ENCODE measurements around the gene CYLD. TPM values are rescaled to one million over a fixed set of nuclear protein-coding genes. Genes with fewer than 3 reads are reported as not detected.

Gene CYLD
- total and polyA plus RNA-seq, 2 of the 4 experiments (the other 2 are of a cell fraction), result 16.2 to 37.3 TPM

DNA sequence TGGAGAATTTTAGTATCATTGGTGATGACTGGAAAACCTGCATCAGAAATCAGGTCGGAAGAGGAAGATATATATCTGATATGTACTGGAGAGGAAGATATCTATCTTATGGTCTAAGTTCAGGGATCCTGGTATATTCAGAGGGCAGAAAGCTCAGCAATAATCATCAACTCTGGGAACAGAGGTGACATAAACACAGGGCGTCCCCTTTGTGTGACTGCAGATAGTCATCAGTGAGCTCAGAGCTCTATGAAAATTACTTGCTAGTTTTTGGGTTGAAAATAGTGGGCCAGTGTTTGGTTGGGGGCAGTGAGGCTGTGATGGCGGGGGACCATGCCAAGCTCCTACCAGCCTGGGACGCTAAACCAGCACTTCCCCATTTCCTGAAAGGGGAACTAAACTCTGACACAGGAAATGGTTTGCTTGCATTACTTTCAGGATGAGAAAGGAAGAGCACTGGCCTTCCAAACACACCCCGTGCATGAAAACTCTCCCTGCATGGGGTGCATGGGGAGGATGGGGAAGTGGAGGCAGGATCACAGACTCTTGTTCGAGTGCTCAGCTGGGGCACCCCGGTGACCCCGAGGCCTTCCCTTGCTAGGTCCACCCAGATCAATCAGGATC, 32.7 kb upstream of the CYLD start:
- POLR2A ChIA-PET (ENCODE audit: unreplicated experiment), result no interaction called here
- H3K4me1 ChIP-seq (ENCODE audit: control insufficient read depth, insufficient read depth, low read length), result no peaks in the 10 kb centered on the region
- intact Hi-C loops (cut with micrococcal nuclease) (no loop called here), in situ Hi-C loops (cut with MboI; ENCODE audit: low sequenced_read_pairs) (no loop called here), dilution Hi-C loops (cut with HindIII; ENCODE audit: low sequenced_read_pairs, unreplicated experiment) (no loop called here)
- CTCF ChIA-PET, result no interaction called here
- no peak overlapping the region for H2AK9ac ChIP-seq (replicated peaks; ENCODE audit: low read depth, low read length, poor library complexity)
- no peak overlapping the region for H3K56ac ChIP-seq (ENCODE audit: extremely low read depth, insufficient read depth, low read length)
- H3K9me3 ChIP-seq (ENCODE audit: control insufficient read depth, insufficient read depth, low read length), result 0 out of 2 replicates have a peak, but pooled peaks cover 2% of the 10 kb centered on the region
- no peak overlapping the region for H2BK120ac ChIP-seq (ENCODE audit: low read depth, low read length)
- BruUV-seq (replicated peaks), result no TSS peak
- no peak overlapping the region for H2BK20ac ChIP-seq (ENCODE audit: low read depth, low read length)
- no peak overlapping the region for H3K4me3 ChIP-seq (ENCODE audit: insufficient read depth, low read depth, low read length)
- 51% methylated on average over 2 of the region's 8 CpGs; no CpG with 5 or more reads in 1 of the 2 experiments for WGBS, 2 experiments (ENCODE audit: extremely low coverage in 2 of 2, insufficient read length in 1 of 2)
- no peaks in the 10 kb centered on the region for H3K79me1 ChIP-seq (ENCODE audit: low read depth in 1 of 2, low read length in 2 of 2)
- no peak for TF ChIP-seq BHLHE40 (IDR thresholded peaks at IDR 0.05; ENCODE audit: low read depth, low read length)
- TF ChIP-seq CHD1 (IDR thresholded peaks at IDR 0.05; ENCODE audit: low read depth, low read length), result no peak
- no peak for TF ChIP-seq FOS (IDR thresholded peaks at IDR 0.05; ENCODE audit: low read depth, low read length)
- TF ChIP-seq MAFK (IDR thresholded peaks at IDR 0.05; ENCODE audit: low read depth, low read length), result no peak
- TF ChIP-seq NFE2L2 (IDR thresholded peaks at IDR 0.05; ENCODE audit: low read depth, low read length), result no peak
- TF ChIP-seq SMC3 (IDR thresholded peaks at IDR 0.05; ENCODE audit: low read depth, low read length), result no peak
- TF ChIP-seq MXI1 (IDR thresholded peaks at IDR 0.05; ENCODE audit: borderline replicate concordance, low read depth, low read length), result no peak
- TF ChIP-seq MAZ (IDR thresholded peaks at IDR 0.05; ENCODE audit: borderline replicate concordance, low read depth, low read length), result no peak
- TF ChIP-seq, protein P1, sequence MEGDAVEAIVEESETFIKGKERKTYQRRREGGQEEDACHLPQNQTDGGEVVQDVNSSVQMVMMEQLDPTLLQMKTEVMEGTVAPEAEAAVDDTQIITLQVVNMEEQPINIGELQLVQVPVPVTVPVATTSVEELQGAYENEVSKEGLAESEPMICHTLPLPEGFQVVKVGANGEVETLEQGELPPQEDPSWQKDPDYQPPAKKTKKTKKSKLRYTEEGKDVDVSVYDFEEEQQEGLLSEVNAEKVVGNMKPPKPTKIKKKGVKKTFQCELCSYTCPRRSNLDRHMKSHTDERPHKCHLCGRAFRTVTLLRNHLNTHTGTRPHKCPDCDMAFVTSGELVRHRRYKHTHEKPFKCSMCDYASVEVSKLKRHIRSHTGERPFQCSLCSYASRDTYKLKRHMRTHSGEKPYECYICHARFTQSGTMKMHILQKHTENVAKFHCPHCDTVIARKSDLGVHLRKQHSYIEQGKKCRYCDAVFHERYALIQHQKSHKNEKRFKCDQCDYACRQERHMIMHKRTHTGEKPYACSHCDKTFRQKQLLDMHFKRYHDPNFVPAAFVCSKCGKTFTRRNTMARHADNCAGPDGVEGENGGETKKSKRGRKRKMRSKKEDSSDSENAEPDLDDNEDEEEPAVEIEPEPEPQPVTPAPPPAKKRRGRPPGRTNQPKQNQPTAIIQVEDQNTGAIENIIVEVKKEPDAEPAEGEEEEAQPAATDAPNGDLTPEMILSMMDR (conservative IDR thresholded peaks at IDR 0.05; ENCODE audit: low read depth, low read length), result no peak
- no peak for TF ChIP-seq USF2 (IDR thresholded peaks at IDR 0.05; ENCODE audit: low read depth, low read length)
- no peak for TF ChIP-seq RFX5 (IDR thresholded peaks at IDR 0.05; ENCODE audit: low read depth, low read length)
- TF ChIP-seq CEBPB (IDR thresholded peaks at IDR 0.05; ENCODE audit: low read depth, low read length), result no peak
- no peak for TF ChIP-seq POLR2A (IDR thresholded peaks at IDR 0.05; ENCODE audit: low read depth, low read length)
- TF ChIP-seq RCOR1 (IDR thresholded peaks at IDR 0.05; ENCODE audit: insufficient replicate concordance, low read length), result no peak
- TF ChIP-seq ELK1 (IDR thresholded peaks at IDR 0.05; ENCODE audit: borderline replicate concordance, low read depth, low read length), result no peak
- TF ChIP-seq RAD21 (IDR thresholded peaks at IDR 0.05; ENCODE audit: low read length), result no peak
- no peak overlapping the region for H3K18ac ChIP-seq (ENCODE audit: low read depth, low read length)
- no peak for ATAC-seq (ENCODE audit: low read depth)
- no peak overlapping the region for H3K4me2 ChIP-seq (ENCODE audit: low read depth, low read length)
- H3K14ac ChIP-seq (replicated peaks; ENCODE audit: low read depth, low read length), result no peak overlapping the region
- H3K36me3 ChIP-seq (ENCODE audit: control insufficient read depth, insufficient read depth, low read length), result no peaks in the 10 kb centered on the region
- H2BK5ac ChIP-seq (ENCODE audit: low read depth, low read length, poor library complexity, severe bottlenecking), result no peak overlapping the region
- H3K23ac ChIP-seq (ENCODE audit: low read depth, low read length), result no peak overlapping the region
- H4K8ac ChIP-seq (ENCODE audit: low read depth in 2 of 2, low read length in 2 of 2), result no peak overlapping the region
- no peak overlapping the region for H4K91ac ChIP-seq (ENCODE audit: insufficient read depth, low read depth, low read length)
- no peak overlapping the region for H3K9ac ChIP-seq (ENCODE audit: low read depth, low read length)
- H2AFZ ChIP-seq (replicated peaks; ENCODE audit: low read length, poor library complexity), result no peak overlapping the region
- no peak overlapping the region for H2AK5ac ChIP-seq (ENCODE audit: low read depth, low read length)
- H4K5ac ChIP-seq (ENCODE audit: low read depth, low read length), result no peak overlapping the region
- no peaks in the 10 kb centered on the region; the same call in none of the 2 replicates for H3K27me3 ChIP-seq (ENCODE audit: control insufficient read depth, insufficient read depth, low read length)
- no peak for DNase-seq
- no peaks in the 10 kb centered on the region for H4K20me1 ChIP-seq (ENCODE audit: insufficient read depth, low read length)
- H2BK15ac ChIP-seq (ENCODE audit: low read depth, low read length), result no peak overlapping the region
- H3K27ac ChIP-seq (ENCODE audit: insufficient read depth, low read length), result no peak overlapping the region
- H3K4ac ChIP-seq (ENCODE audit: low read depth, low read length), result no peak overlapping the region
- H3K9me1 ChIP-seq (ENCODE audit: insufficient read depth, low read length), result no peaks in the 10 kb centered on the region

All from IMR-90 (cell line).